ENCODE measurements around the gene ZNRF1.
"Not testable (repeated sequence)": the region's sequence is repeated elsewhere in the genome, so short reads cannot be mapped to it uniquely, and the experiment has no call there.

DNA sequence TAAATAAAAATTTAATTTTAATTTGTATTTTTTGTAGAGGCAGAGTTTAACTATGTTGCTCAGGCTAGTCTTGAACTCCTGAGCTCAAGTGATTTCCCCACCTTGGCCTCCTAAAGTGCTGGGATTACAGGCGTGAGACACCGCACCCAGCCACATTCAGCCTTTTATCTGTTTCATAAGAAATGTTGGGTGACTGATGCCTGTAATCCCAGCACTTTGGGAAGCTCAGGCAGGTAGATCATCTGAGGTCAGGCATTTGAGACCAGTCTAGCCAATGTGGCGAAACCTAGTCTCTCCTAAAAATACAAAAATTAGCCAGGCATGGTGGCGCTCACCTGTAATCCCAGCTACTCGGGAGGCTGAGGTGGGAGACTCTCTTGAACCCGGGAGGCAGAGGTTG lies 92.1 kb downstream of the ZNRF1 start:
- TF ChIP-seq, protein P1, sequence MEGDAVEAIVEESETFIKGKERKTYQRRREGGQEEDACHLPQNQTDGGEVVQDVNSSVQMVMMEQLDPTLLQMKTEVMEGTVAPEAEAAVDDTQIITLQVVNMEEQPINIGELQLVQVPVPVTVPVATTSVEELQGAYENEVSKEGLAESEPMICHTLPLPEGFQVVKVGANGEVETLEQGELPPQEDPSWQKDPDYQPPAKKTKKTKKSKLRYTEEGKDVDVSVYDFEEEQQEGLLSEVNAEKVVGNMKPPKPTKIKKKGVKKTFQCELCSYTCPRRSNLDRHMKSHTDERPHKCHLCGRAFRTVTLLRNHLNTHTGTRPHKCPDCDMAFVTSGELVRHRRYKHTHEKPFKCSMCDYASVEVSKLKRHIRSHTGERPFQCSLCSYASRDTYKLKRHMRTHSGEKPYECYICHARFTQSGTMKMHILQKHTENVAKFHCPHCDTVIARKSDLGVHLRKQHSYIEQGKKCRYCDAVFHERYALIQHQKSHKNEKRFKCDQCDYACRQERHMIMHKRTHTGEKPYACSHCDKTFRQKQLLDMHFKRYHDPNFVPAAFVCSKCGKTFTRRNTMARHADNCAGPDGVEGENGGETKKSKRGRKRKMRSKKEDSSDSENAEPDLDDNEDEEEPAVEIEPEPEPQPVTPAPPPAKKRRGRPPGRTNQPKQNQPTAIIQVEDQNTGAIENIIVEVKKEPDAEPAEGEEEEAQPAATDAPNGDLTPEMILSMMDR (IDR thresholded peaks at IDR 0.05): not testable (repeated sequence)
- TF ChIP-seq, protein P2, sequence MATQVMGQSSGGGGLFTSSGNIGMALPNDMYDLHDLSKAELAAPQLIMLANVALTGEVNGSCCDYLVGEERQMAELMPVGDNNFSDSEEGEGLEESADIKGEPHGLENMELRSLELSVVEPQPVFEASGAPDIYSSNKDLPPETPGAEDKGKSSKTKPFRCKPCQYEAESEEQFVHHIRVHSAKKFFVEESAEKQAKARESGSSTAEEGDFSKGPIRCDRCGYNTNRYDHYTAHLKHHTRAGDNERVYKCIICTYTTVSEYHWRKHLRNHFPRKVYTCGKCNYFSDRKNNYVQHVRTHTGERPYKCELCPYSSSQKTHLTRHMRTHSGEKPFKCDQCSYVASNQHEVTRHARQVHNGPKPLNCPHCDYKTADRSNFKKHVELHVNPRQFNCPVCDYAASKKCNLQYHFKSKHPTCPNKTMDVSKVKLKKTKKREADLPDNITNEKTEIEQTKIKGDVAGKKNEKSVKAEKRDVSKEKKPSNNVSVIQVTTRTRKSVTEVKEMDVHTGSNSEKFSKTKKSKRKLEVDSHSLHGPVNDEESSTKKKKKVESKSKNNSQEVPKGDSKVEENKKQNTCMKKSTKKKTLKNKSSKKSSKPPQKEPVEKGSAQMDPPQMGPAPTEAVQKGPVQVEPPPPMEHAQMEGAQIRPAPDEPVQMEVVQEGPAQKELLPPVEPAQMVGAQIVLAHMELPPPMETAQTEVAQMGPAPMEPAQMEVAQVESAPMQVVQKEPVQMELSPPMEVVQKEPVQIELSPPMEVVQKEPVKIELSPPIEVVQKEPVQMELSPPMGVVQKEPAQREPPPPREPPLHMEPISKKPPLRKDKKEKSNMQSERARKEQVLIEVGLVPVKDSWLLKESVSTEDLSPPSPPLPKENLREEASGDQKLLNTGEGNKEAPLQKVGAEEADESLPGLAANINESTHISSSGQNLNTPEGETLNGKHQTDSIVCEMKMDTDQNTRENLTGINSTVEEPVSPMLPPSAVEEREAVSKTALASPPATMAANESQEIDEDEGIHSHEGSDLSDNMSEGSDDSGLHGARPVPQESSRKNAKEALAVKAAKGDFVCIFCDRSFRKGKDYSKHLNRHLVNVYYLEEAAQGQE (IDR thresholded peaks at IDR 0.05; ENCODE audit: insufficient read depth in 1 of 2, low read depth in 2 of 2, low read length in 1 of 2): not testable (repeated sequence)
